ENCODE measurements around the gene USP17L5. TPM values are rescaled to one million over a fixed set of nuclear protein-coding genes. Genes with fewer than 3 reads are reported as not detected.
"Not testable (repeated sequence)": the region's sequence is repeated elsewhere in the genome, so short reads cannot be mapped to it uniquely, and the experiment has no call there.

Gene USP17L5
- total RNA-seq (not detected), polyA plus RNA-seq (not detected)
- long read RNA-seq, donor 1: 0 reads
- long read RNA-seq, donor 2: 0 reads
- long read RNA-seq, donor 3: 0 reads
- long read RNA-seq, donor 4: 0 reads
- long read RNA-seq, donor 5: 0 reads

GRCh38 chr4:9339103-9339502, at the start of gene USP17L5:
USP17L5 (plus strand) TSS chr4:9339403; CDS start chr4:9339403, 0 bp downstream.
- H3K27ac ChIP-seq (ENCODE audit: low read depth in 1 of 2, low read length in 1 of 2); H3K9me3 ChIP-seq (ENCODE audit: control insufficient read depth in 4 of 4, insufficient read depth in 3 of 4, low read length in 3 of 4); H3K36me3 ChIP-seq (ENCODE audit: control insufficient read depth in 4 of 4, insufficient read depth in 4 of 4, low read length in 4 of 4); ATAC-seq (ENCODE audit: insufficient read depth, low FRiP score); H3K27me3 ChIP-seq (ENCODE audit: control insufficient read depth in 3 of 3, insufficient read depth in 3 of 3, low read length in 2 of 3); H3K4me1 ChIP-seq (ENCODE audit: control insufficient read depth in 5 of 5, insufficient read depth in 5 of 5, low read length in 5 of 5); DNase-seq; H3K9ac ChIP-seq (ENCODE audit: insufficient read depth in 1 of 2, low read length in 2 of 2); H3K4me3 ChIP-seq: not testable (repeated sequence)
- no CpG with 5 or more reads among the region's 15 CpGs for WGBS, 2 donors

DNA sequence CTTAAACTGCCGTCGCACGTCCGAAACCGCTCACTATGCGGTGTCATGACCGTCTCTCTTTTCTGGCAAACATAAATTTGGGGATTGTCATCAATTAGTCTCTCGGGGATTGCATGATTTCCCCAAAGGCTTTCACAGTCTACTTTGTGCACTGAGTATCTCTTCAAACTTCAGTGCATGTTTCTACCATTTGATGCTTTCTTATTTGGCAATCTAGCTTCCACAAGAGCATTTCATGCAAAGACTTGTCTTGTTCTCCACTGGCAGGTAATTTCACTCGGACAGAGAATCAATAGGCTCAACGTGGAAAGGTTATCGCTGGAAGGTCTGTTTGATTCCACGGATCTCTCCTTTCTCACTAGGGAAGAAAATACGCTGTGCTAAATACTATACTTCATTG, 15.0 kb upstream of the USP17L5 start:
- not testable (repeated sequence) for ATAC-seq (ENCODE audit: insufficient read depth, low FRiP score); H3K9me3 ChIP-seq (ENCODE audit: control insufficient read depth in 4 of 4, insufficient read depth in 3 of 4, low read length in 3 of 4)
- 86 to 90% methylated on average over 1 of the region's 13 CpGs for WGBS, 2 donors

GRCh38 chr4:9324865-9325264, 14.3 kb upstream of the USP17L5 start, which contains the start of gene USP17L24:
USP17L24 (plus strand) TSS chr4:9325165; CDS start chr4:9325165, 0 bp downstream.
- ATAC-seq (ENCODE audit: insufficient read depth, low FRiP score); H3K27me3 ChIP-seq (ENCODE audit: control insufficient read depth in 3 of 3, insufficient read depth in 3 of 3, low read length in 2 of 3); H3K4me3 ChIP-seq; H3K9me3 ChIP-seq (ENCODE audit: control insufficient read depth in 4 of 4, insufficient read depth in 3 of 4, low read length in 3 of 4); H3K4me1 ChIP-seq (ENCODE audit: control insufficient read depth in 5 of 5, insufficient read depth in 5 of 5, low read length in 5 of 5); DNase-seq; H3K36me3 ChIP-seq (ENCODE audit: control insufficient read depth in 4 of 4, insufficient read depth in 4 of 4, low read length in 4 of 4); H3K27ac ChIP-seq (ENCODE audit: low read depth in 1 of 2, low read length in 1 of 2); H3K9ac ChIP-seq (ENCODE audit: insufficient read depth in 1 of 2, low read length in 2 of 2): not testable (repeated sequence)
- no CpG with 5 or more reads among the region's 15 CpGs for WGBS, 2 donors

More for the DNA sequence above, 15.0 kb upstream of the USP17L5 start:
- H3K36me3 ChIP-seq (ENCODE audit: control insufficient read depth in 4 of 4, insufficient read depth in 4 of 4, low read length in 4 of 4); H3K27me3 ChIP-seq (ENCODE audit: control insufficient read depth in 3 of 3, insufficient read depth in 3 of 3, low read length in 2 of 3); H3K9ac ChIP-seq (ENCODE audit: insufficient read depth in 1 of 2, low read length in 2 of 2); H3K27ac ChIP-seq (ENCODE audit: low read depth in 1 of 2, low read length in 1 of 2); DNase-seq; H3K4me3 ChIP-seq; H3K4me1 ChIP-seq (ENCODE audit: control insufficient read depth in 5 of 5, insufficient read depth in 5 of 5, low read length in 5 of 5): not testable (repeated sequence)

DNA sequence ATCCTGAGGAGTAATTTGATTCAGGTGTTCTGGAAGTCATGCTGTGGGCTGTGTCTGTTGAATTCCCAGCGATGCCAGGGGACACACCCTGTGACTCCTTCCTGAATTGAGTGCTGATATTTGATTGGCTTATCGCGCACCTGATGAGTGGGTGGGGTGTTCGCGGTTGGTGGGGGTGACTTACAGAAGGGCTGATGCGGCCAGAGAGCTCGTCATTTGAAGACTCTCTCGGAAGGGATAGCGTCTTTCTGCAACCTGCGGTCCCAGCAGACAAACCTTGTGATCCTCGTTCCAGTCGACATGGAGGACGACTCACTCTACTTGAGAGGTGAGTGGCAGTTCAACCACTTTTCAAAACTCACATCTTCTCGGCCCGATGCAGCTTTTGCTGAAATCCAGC, 9.6 kb upstream of the USP17L5 start, which contains the start of gene USP17L25:
TSS of gene USP17L25 (plus strand) at position 301 of the 400 bp plus-strand sequence. CDS start at position 301, 0 bp downstream.
- H3K27ac ChIP-seq (ENCODE audit: low read depth in 1 of 2, low read length in 1 of 2); H3K9ac ChIP-seq (ENCODE audit: insufficient read depth in 1 of 2, low read length in 2 of 2); H3K36me3 ChIP-seq (ENCODE audit: control insufficient read depth in 4 of 4, insufficient read depth in 4 of 4, low read length in 4 of 4); DNase-seq; H3K4me3 ChIP-seq; ATAC-seq (ENCODE audit: insufficient read depth, low FRiP score); H3K4me1 ChIP-seq (ENCODE audit: control insufficient read depth in 5 of 5, insufficient read depth in 5 of 5, low read length in 5 of 5); H3K27me3 ChIP-seq (ENCODE audit: control insufficient read depth in 3 of 3, insufficient read depth in 3 of 3, low read length in 2 of 3); H3K9me3 ChIP-seq (ENCODE audit: control insufficient read depth in 4 of 4, insufficient read depth in 3 of 4, low read length in 3 of 4): not testable (repeated sequence)
- WGBS, 2 donors: no CpG with 5 or more reads among the region's 15 CpGs

DNA sequence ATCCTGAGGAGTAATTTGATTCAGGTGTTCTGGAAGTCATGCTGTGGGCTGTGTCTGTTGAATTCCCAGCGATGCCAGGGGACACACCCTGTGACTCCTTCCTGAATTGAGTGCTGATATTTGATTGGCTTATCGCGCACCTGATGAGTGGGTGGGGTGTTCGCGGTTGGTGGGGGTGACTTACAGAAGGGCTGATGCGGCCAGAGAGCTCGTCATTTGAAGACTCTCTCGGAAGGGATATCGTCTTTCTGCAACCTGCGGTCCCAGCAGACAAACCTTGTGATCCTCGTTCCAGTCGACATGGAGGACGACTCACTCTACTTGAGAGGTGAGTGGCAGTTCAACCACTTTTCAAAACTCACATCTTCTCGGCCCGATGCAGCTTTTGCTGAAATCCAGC, 4.8 kb upstream of the USP17L5 start, which contains the start of gene USP17L26:
TSS of gene USP17L26 (plus strand) at position 301 of the 400 bp plus-strand sequence. CDS start at position 301, 0 bp downstream.
- not testable (repeated sequence) for H3K9me3 ChIP-seq (ENCODE audit: control insufficient read depth in 4 of 4, insufficient read depth in 3 of 4, low read length in 3 of 4); H3K36me3 ChIP-seq (ENCODE audit: control insufficient read depth in 4 of 4, insufficient read depth in 4 of 4, low read length in 4 of 4); H3K27ac ChIP-seq (ENCODE audit: low read depth in 1 of 2, low read length in 1 of 2); ATAC-seq (ENCODE audit: insufficient read depth, low FRiP score); H3K4me3 ChIP-seq; H3K27me3 ChIP-seq (ENCODE audit: control insufficient read depth in 3 of 3, insufficient read depth in 3 of 3, low read length in 2 of 3); H3K4me1 ChIP-seq (ENCODE audit: control insufficient read depth in 5 of 5, insufficient read depth in 5 of 5, low read length in 5 of 5); DNase-seq; H3K9ac ChIP-seq (ENCODE audit: insufficient read depth in 1 of 2, low read length in 2 of 2)
- no CpG with 5 or more reads among the region's 15 CpGs for WGBS, 2 donors

DNA sequence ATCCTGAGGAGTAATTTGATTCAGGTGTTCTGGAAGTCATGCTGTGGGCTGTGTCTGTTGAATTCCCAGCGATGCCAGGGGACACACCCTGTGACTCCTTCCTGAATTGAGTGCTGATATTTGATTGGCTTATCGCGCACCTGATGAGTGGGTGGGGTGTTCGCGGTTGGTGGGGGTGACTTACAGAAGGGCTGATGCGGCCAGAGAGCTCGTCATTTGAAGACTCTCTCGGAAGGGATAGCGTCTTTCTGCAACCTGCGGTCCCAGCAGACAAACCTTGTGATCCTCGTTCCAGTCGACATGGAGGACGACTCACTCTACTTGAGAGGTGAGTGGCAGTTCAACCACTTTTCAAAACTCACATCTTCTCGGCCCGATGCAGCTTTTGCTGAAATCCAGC, 4.6 kb downstream of the USP17L5 start, which contains the start of gene USP17L27:
TSS of gene USP17L27 (plus strand) at position 301 of the 400 bp plus-strand sequence. CDS start at position 301, 0 bp downstream.
- ATAC-seq (ENCODE audit: insufficient read depth, low FRiP score); H3K36me3 ChIP-seq (ENCODE audit: control insufficient read depth in 4 of 4, insufficient read depth in 4 of 4, low read length in 4 of 4); H3K9me3 ChIP-seq (ENCODE audit: control insufficient read depth in 4 of 4, insufficient read depth in 3 of 4, low read length in 3 of 4); H3K27ac ChIP-seq (ENCODE audit: low read depth in 1 of 2, low read length in 1 of 2); DNase-seq; H3K27me3 ChIP-seq (ENCODE audit: control insufficient read depth in 3 of 3, insufficient read depth in 3 of 3, low read length in 2 of 3); H3K4me1 ChIP-seq (ENCODE audit: control insufficient read depth in 5 of 5, insufficient read depth in 5 of 5, low read length in 5 of 5); H3K4me3 ChIP-seq; H3K9ac ChIP-seq (ENCODE audit: insufficient read depth in 1 of 2, low read length in 2 of 2): not testable (repeated sequence)
- no CpG with 5 or more reads among the region's 15 CpGs for WGBS, 2 donors

DNA sequence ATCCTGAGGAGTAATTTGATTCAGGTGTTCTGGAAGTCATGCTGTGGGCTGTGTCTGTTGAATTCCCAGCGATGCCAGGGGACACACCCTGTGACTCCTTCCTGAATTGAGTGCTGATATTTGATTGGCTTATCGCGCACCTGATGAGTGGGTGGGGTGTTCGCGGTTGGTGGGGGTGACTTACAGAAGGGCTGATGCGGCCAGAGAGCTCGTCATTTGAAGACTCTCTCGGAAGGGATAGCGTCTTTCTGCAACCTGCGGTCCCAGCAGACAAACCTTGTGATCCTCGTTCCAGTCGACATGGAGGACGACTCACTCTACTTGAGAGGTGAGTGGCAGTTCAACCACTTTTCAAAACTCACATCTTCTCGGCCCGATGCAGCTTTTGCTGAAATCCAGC, 9.4 kb downstream of the USP17L5 start, which contains the start of gene USP17L28:
TSS of gene USP17L28 (plus strand) at position 301 of the 400 bp plus-strand sequence. CDS start at position 301, 0 bp downstream.
- H3K27ac ChIP-seq (ENCODE audit: low read depth in 1 of 2, low read length in 1 of 2); DNase-seq; H3K9ac ChIP-seq (ENCODE audit: insufficient read depth in 1 of 2, low read length in 2 of 2); H3K27me3 ChIP-seq (ENCODE audit: control insufficient read depth in 3 of 3, insufficient read depth in 3 of 3, low read length in 2 of 3); H3K9me3 ChIP-seq (ENCODE audit: control insufficient read depth in 4 of 4, insufficient read depth in 3 of 4, low read length in 3 of 4); H3K4me3 ChIP-seq; ATAC-seq (ENCODE audit: insufficient read depth, low FRiP score); H3K4me1 ChIP-seq (ENCODE audit: control insufficient read depth in 5 of 5, insufficient read depth in 5 of 5, low read length in 5 of 5); H3K36me3 ChIP-seq (ENCODE audit: control insufficient read depth in 4 of 4, insufficient read depth in 4 of 4, low read length in 4 of 4): not testable (repeated sequence)
- WGBS, 2 donors: no CpG with 5 or more reads among the region's 15 CpGs

GRCh38 chr4:9350866-9351265, 11.7 kb downstream of the USP17L5 start:
- ATAC-seq (ENCODE audit: insufficient read depth, low FRiP score); DNase-seq; H3K4me1 ChIP-seq (ENCODE audit: control insufficient read depth in 5 of 5, insufficient read depth in 5 of 5, low read length in 5 of 5); H3K27me3 ChIP-seq (ENCODE audit: control insufficient read depth in 3 of 3, insufficient read depth in 3 of 3, low read length in 2 of 3); H3K27ac ChIP-seq (ENCODE audit: low read depth in 1 of 2, low read length in 1 of 2); H3K4me3 ChIP-seq; H3K9me3 ChIP-seq (ENCODE audit: control insufficient read depth in 4 of 4, insufficient read depth in 3 of 4, low read length in 3 of 4); H3K36me3 ChIP-seq (ENCODE audit: control insufficient read depth in 4 of 4, insufficient read depth in 4 of 4, low read length in 4 of 4); H3K9ac ChIP-seq (ENCODE audit: insufficient read depth in 1 of 2, low read length in 2 of 2): not testable (repeated sequence)
- WGBS, 2 donors: 96% methylated on average over 12 of the region's 18 CpGs; no CpG with 5 or more reads in 1 of the 2 donors

Measured in lung (tissue), 14 donors.